Fibroblast of skin of left quadriceps (primary cell): ENCODE results near the gene GPX1.
"Not testable (repeated sequence)": the region's sequence is repeated elsewhere in the genome, so short reads cannot be mapped to it uniquely, and the experiment has no call there.

Source experiments
- DNase-seq, 2 experiments: peaks; one replicate each; pipeline ENCODE4 v3.0.0-alpha.2; 2013; ENCODE audit warnings: low read depth in 2 of 2

GPX1 gene

DNA sequence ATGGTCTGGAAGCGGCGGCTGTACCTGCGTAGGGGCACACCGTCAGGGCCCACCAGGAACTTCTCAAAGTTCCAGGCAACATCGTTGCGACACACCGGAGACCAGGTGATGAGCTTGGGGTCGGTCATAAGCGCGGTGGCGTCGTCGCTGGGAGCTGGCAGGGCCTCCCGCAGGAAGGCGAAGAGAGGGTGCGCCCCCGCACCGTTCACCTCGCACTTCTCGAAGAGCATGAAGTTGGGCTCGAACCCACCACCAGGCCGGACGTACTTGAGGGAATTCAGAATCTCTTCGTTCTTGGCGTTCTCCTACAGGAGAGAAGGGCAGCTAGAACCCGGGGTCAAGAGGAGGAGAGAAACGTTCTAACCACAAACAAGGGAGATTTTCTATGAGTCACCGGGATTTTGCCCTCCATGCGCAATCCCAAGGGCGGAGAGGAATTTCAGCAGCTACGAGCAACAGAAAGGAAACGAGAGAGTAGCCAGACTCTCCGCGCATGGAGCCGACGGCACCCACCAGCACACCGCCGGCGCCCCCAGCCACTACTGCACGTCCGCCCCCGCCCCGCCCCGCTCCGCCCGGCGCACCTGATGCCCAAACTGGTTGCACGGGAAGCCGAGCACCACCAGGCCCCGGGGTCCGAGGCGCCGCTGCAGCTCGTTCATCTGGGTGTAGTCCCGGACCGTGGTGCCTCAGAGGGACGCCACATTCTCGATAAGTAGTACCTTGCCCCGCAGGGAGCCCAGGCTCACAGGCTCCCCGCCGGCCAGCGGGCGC lies 523 bp downstream of the GPX1 start:
- DNase-seq = peak; percentile 74

GRCh38 chr3:49357095-49357442 lies 1.1 kb downstream of the GPX1 start:
- DNase-seq = not testable (repeated sequence)

DNA sequence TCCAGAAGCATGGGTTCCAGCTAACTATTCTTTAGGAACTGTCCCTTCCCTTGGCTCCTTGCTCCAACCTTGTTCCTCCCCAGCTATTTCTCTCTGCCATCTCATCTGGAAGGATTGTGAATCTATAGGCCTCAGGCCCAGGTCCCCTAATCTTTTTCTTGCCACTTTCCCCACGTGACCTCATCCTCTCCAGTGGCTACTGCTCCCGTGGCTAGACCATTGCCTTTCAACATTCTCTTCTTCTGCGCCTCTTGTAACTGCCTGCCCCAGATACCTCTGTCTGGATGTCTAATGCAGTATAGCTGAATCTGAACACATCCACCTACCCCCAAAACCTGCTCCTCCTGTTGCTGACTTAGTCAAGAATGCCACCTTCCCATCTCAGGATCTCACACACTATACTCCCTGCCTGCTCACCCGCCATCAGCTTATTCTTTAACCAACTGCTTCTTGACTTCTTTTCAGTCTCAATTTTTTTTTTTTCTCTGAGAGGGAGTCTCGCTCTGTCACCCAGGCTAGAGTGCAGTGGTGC lies 5.2 kb downstream of the GPX1 start:
- DNase-seq = no peak

DNA sequence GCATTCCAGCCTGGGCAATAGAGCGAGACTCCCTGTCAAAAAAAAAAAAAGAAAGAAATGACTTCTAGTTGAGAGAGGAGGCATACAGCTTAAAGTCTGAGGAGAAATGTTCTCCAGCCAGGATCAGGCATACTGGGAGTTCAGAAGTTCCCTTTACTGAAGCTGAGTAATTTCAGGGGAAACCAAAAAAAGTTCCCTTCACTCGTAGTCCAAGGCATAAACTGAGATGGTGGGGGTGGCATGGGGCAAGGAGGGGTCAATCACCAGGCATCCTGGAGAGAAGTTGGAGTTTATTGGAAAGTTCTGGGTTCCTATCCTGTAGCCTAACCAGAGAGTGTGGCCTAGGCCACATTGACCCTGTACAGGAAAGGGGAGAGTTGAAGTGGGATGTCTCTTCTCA lies 5.9 kb downstream of the GPX1 start:
- no peak for DNase-seq

GRCh38 chr3:49351521-49352011 lies 6.6 kb downstream of the GPX1 start:
- DNase-seq = peak; percentile 58 to 61

GRCh38 chr3:49349348-49350114 lies 8.6 kb downstream of the GPX1 start:
- no peak for DNase-seq

- DNase-seq = not testable (repeated sequence)
Measured at GRCh38 chr3:49348361-49348760, 9.8 kb downstream of the GPX1 start.

DNA sequence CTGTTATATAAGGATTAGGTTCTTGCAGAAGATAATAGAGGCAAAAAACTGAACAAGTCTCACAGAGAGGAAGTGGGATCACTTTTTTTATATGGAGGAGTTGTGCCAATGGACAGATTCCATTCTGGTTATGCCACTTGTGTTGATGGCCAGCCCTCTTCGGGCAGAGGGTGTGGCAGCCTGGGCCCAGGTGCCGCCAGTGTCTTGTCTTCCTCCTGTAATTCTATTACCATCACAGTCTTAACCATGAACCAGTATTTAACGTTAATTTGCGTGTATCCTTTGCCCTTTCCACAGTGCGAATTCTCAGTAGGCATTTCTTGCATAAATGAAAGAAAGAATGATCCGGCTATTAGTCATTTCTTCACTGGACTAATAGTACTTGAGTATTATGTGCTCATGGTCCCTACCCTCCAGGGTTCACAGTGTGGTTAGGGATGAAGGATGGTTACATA lies 11.3 kb downstream of the GPX1 start:
- no peak for DNase-seq

DNA sequence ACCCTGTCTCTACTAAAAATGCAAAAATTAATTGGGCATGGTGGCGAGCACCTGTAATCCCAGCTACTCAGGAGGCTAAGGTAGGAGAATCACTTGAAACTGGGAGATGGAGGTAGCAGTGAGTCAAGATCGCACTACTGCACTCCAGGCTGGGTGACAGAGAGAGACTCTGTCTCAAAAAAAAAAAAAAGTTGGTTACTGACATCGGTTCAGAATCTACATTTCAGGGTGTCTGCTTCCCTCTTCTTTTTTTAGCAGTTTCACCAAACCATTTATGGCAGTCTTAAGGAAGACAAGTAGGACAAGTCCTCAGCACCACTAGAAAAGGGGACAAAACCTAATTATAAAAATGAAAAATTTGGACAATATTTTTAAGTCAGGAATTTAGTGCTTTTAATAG lies 15.0 kb downstream of the GPX1 start:
- DNase-seq = no peak

- no peak for DNase-seq
Measured at GRCh38 chr3:49341996-49342395, 16.2 kb downstream of the GPX1 start.

GRCh38 chr3:49339941-49340800 lies 18.0 kb downstream of the GPX1 start, which contains the start of gene USP4:
USP4 (minus strand) TSS chr3:49340053; CDS start chr3:49340024, 29 bp downstream.
- DNase-seq = peak; percentile 72 to 75

- DNase-seq = no peak
Measured at GRCh38 chr3:49339581-49339940, 18.6 kb downstream of the GPX1 start.

- DNase-seq = no peak
Measured at GRCh38 chr3:49333916-49334633, 24.1 kb downstream of the GPX1 start.

DNA sequence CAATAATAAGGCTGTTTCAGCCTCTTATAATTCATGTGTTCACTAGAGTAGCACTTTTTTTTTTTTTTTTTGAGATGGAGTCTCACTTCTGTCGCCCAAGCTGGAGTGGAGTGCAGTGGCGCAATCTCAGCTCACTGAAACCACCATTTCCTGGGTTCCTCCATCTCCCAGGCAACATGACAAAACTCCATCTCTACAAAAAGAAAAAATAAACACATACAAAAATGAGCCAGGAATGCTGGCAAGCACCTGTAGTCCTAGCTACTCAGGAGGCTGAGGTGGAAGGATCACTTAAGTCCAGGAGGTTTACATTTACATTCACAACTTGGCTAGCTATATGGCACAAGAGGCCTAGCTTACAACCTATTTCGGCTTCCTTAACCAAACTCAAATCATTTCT lies 25.1 kb downstream of the GPX1 start:
- no peak for DNase-seq

GRCh38 chr3:49329186-49329585 lies 29.0 kb downstream of the GPX1 start:
- no peak for DNase-seq

DNA sequence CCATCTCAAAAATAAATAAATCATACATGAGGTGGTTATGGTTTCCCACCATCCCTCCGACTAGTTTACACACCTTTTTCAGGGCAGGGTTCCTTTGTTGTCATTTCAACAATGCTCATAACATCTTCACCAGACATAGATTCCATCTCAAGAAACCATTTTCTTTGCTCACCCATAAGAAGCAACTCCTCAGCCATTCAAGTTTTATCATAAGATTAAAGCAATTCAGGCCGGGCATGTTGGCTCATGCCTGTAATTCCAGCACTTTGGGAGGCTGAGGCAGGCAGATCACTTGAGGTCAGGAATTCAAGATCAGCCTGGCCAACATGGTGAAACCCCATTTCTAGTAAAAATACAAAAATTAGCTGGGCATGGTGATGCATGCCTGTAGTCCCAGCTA lies 29.8 kb downstream of the GPX1 start:
- not testable (repeated sequence) for DNase-seq

GRCh38 chr3:49327485-49327884 lies 30.7 kb downstream of the GPX1 start:
- DNase-seq = no peak

- no peak for DNase-seq
Measured at GRCh38 chr3:49324768-49325167, 33.4 kb downstream of the GPX1 start.

- no peak for DNase-seq
Measured at GRCh38 chr3:49316696-49317457, 41.3 kb downstream of the GPX1 start.
